ENCODE results near the gene PMVK. TPM values are rescaled to one million over a fixed set of nuclear protein-coding genes. Genes with fewer than 3 reads are reported as not detected.
A peak's percentile ranks its signal among the peaks of the same experiment; 100 is the strongest.

The PMVK gene
- total and polyA plus RNA-seq, 2 of the 8 experiments (the other 6 are each of a cell fraction or from before 2014, with no cell fraction given): 23.8 to 26.5 TPM

- no peak for FAIRE-seq
- Histone ChIP-seq H3K4me2 (ENCODE audit: insufficient read depth in 1 of 2, low read depth in 2 of 2, low read length in 2 of 2) (peak overlapping the region; percentile 86 to 93), H3K36me3 (ENCODE audit: control insufficient read depth in 2 of 4, insufficient read depth in 4 of 4, low read length in 3 of 4) (peaks cover 15 to 39% (median 30%) of the 10 kb centered on the region in 4 experiments), H4K20me1 (replicated peaks in 1 of 2; ENCODE audit: control insufficient read depth in 1 of 2, insufficient read depth in 2 of 2, low read length in 2 of 2) (peaks cover 14% of the 10 kb centered on the region in 2 experiments), H2BK20ac (ENCODE audit: low read length) (no peak overlapping the region), H3K4ac (replicated peaks; ENCODE audit: insufficient read length, low read depth, low read length) (no peak overlapping the region), H3K27ac (ENCODE audit: low read depth, low read length) (peak overlapping the region; percentile 76), H2BK12ac (ENCODE audit: low read depth, low read length) (peak overlapping the region; percentile 19; the same call in 1 of the 2 replicates), H3K56ac (replicated peaks; ENCODE audit: insufficient read length, low read depth, low read length) (no peak overlapping the region), H2AFZ (ENCODE audit: low read length) (no peak overlapping the region), H4K8ac (ENCODE audit: extremely low read depth, insufficient read depth, low read length) (peak overlapping the region; percentile 82; the same call in 1 of the 2 replicates), H4K5ac (ENCODE audit: insufficient read length, low read depth, low read length) (peak overlapping the region; percentile 7), H2BK5ac (ENCODE audit: low read depth, low read length) (peak overlapping the region; percentile 86; the same call in 1 of the 2 replicates), H3K9ac (replicated peaks in 1 of 4; ENCODE audit: extremely low read depth in 1 of 4, low read depth in 3 of 4, low read length in 3 of 4) (peak overlapping the region; percentile 78 to 97 (median 86)), H3K79me2 (ENCODE audit: control insufficient read depth in 1 of 2, insufficient read depth in 2 of 2, low read length in 2 of 2) (peaks cover 4 to 61% of the 10 kb centered on the region in 2 experiments), H3K4me1 (replicated peaks in 1 of 4; ENCODE audit: control insufficient read depth in 3 of 4, insufficient read depth in 4 of 4, low read length in 3 of 4) (peaks cover 0 to 6% (median 2%) of the 10 kb centered on the region in 4 experiments; a peak in 3 of 7 replicates), H3K9me3 (ENCODE audit: insufficient read depth in 2 of 2, low read depth in 1 of 2, low read length in 1 of 2) (no peaks in the 10 kb centered on the region), H3K23ac (ENCODE audit: insufficient read length) (no peak overlapping the region), H3K23me2 (ENCODE audit: low read depth, low read length) (peaks cover 5% of the 10 kb centered on the region), H3K27me3 (replicated peaks in 1 of 4; ENCODE audit: control insufficient read depth in 3 of 4, extremely low read depth in 1 of 4, insufficient read depth in 3 of 4, low read length in 3 of 4) (no peaks in the 10 kb centered on the region), H2AK5ac (ENCODE audit: low read depth, low read length) (no peak overlapping the region), H3K79me1 (ENCODE audit: low read depth, low read length) (peaks cover 4% of the 10 kb centered on the region; the same call in 1 of the 2 replicates), H3K18ac (ENCODE audit: extremely low read depth, low read length) (peak overlapping the region; percentile 34; the same call in 1 of the 2 replicates), H3K4me3 (ENCODE audit: extremely low read depth in 1 of 4, insufficient read depth in 2 of 4, low read depth in 3 of 4, low read length in 4 of 4) (peak overlapping the region; percentile 87 to 99 (median 96)), H3K14ac (ENCODE audit: insufficient read length) (no peak overlapping the region), H4K91ac (replicated peaks; ENCODE audit: insufficient read length, low read length) (peak overlapping the region; percentile 22), H2BK120ac (replicated peaks; ENCODE audit: low read depth, low read length) (no peak overlapping the region), H2BK15ac (ENCODE audit: low read length) (no peak overlapping the region)
- ChIA-PET CTCF (ENCODE audit: partially characterized antibody) (interaction anchor here (0.6 to 20.6 kb wide), 22 partner anchors 10 to 773 kb away, joined by 3 to 334 read pairs (median 4); partner anchors contain the start of genes LENEP, PBXIP1, PMVK and PYGO2), POLR2A (ENCODE audit: partially characterized antibody) (interaction anchor here (0.6 to 42.8 kb wide), 12 partner anchors 11 to 273 kb away, joined by 3 to 702 read pairs (median 8); partner anchors contain the start of genes CKS1B, EFNA4, LENEP and PBXIP1)
- no peak for DNase-seq (ENCODE audit: low read depth in 1 of 2, low spot score in 2 of 2)
- TF ChIP-seq POLR2AphosphoS5 (IDR thresholded peaks at IDR 0.05; ENCODE audit: low read depth, low read length): no peak
- TF ChIP-seq TEAD4 (IDR thresholded peaks at IDR 0.05; ENCODE audit: low read depth, low read length): no peak
- TF ChIP-seq TCF12 (IDR thresholded peaks at IDR 0.05; ENCODE audit: low read depth, low read length): no peak
- TF ChIP-seq POLR2A (IDR thresholded peaks at IDR 0.05; ENCODE audit: control extremely low read depth in 1 of 2, low read depth in 2 of 2, low read length in 2 of 2): peak in 1 of 2 experiments; percentile 63; a peak in 1 of 3 replicates
- no peak for TF ChIP-seq SRF (IDR thresholded peaks at IDR 0.05; ENCODE audit: low read depth, low read length)
- TF ChIP-seq JUND (IDR thresholded peaks at IDR 0.05; ENCODE audit: low read length): no peak
- no peak for TF ChIP-seq BCL11A (IDR thresholded peaks at IDR 0.05; ENCODE audit: low read depth in 2 of 2, low read length in 2 of 2)
- 21% methylated on average over 17 of the region's 17 CpGs; no CpG with 5 or more reads in 1 of the 2 experiments for WGBS, 2 experiments (ENCODE audit: extremely low coverage in 1 of 2, insufficient coverage in 1 of 2, insufficient read length in 1 of 2, insufficient replicate concordance in 2 of 2, low coverage in 1 of 2, low lambda C conversion rate in 2 of 2, missing lambda C conversion rate in 1 of 2)
Measured at GRCh38 chr1:154983776-154984466, 47.4 kb upstream of the PMVK start.

Data from H1 (cell line).